Stimulated activated CD8-positive, alpha-beta memory T cell treated with anti-CD3 and anti-CD28 coated beads, Interleukin-7, amount 100 ng/mL, for 48 hours (primary cell): ENCODE data around the gene ACSM4.
"Not testable (repeated sequence)": the region's sequence is repeated elsewhere in the genome, so short reads cannot be mapped to it uniquely, and the experiment has no call there.

ENCODE experiments used
- DNase-seq, 2 donors: peaks; one replicate each; pipeline ENCODE4 v3.0.0-alpha.2; 2020; ENCODE audit warnings: low read depth in 1 of 2; ENCODE audit errors: extremely low read depth in 1 of 2

Gene ACSM4

GRCh38 chr12:7303772-7304171 is at the start of gene ACSM4:
Gene ACSM4 (plus strand): TSS chr12:7304072. CDS start chr12:7304332, 260 bp downstream.
- no peak for DNase-seq

GRCh38 chr12:7259060-7259459 is 44.8 kb upstream of the ACSM4 start:
- DNase-seq = no peak

- DNase-seq = no peak
Measured at GRCh38 chr12:7264538-7264937, 39.3 kb upstream of the ACSM4 start.

- no peak for DNase-seq
Measured at GRCh38 chr12:7265251-7265650, 38.6 kb upstream of the ACSM4 start.

- no peak for DNase-seq
Measured at GRCh38 chr12:7269273-7269672, 34.6 kb upstream of the ACSM4 start.

GRCh38 chr12:7271893-7272514 is 31.9 kb upstream of the ACSM4 start:
- DNase-seq = no peak

- DNase-seq = not testable (repeated sequence)
Measured at GRCh38 chr12:7275482-7275881, 28.4 kb upstream of the ACSM4 start.

- no peak for DNase-seq
Measured at GRCh38 chr12:7282844-7283243, 21.0 kb upstream of the ACSM4 start.

GRCh38 chr12:7289743-7290142 is 14.1 kb upstream of the ACSM4 start:
- no peak for DNase-seq

GRCh38 chr12:7290588-7290987 is 13.3 kb upstream of the ACSM4 start:
- DNase-seq = not testable (repeated sequence)

- no peak for DNase-seq
Measured at GRCh38 chr12:7292300-7292699, 11.6 kb upstream of the ACSM4 start.

- no peak for DNase-seq
Measured at GRCh38 chr12:7293670-7294069, 10.2 kb upstream of the ACSM4 start.

GRCh38 chr12:7295529-7295928 is 8.3 kb upstream of the ACSM4 start:
- no peak for DNase-seq

- no peak for DNase-seq
Measured at GRCh38 chr12:7297865-7298264, 6.0 kb upstream of the ACSM4 start.

GRCh38 chr12:7302266-7302986 is 1.4 kb upstream of the ACSM4 start:
- DNase-seq = no peak

- DNase-seq = no peak
Measured at GRCh38 chr12:7303230-7303629, 642 bp upstream of the ACSM4 start.

- no peak for DNase-seq
Measured at GRCh38 chr12:7304456-7304855, 584 bp downstream of the ACSM4 start.

- DNase-seq = no peak
Measured at GRCh38 chr12:7310070-7310469, 6.2 kb downstream of the ACSM4 start.

GRCh38 chr12:7319930-7320329 is 16.1 kb downstream of the ACSM4 start:
- DNase-seq = no peak

- no peak for DNase-seq
Measured at GRCh38 chr12:7321624-7322023, 17.8 kb downstream of the ACSM4 start.

GRCh38 chr12:7322599-7322998 is 18.7 kb downstream of the ACSM4 start:
- no peak for DNase-seq

GRCh38 chr12:7324176-7324575 is 20.3 kb downstream of the ACSM4 start:
- no peak for DNase-seq

- DNase-seq = no peak
Measured at GRCh38 chr12:7327918-7328317, 24.0 kb downstream of the ACSM4 start.
